HCT116 (cell line): ENCODE data around the gene PDZD8. TPM values are rescaled to one million over a fixed set of nuclear protein-coding genes. Genes with fewer than 3 reads are reported as not detected.

Source experiments
- ATAC-seq: fragments of 200-7000 bp; cut with Tn5 transposase; 2 replicates; pipeline ENCODE4 v1.9.1; 2020; ENCODE audit warnings: mild to moderate bottlenecking, moderate library complexity
- BruUV-seq: library from RNA; stranded (reverse); fragments of 400-500 nt; replicated peaks from 2 replicates; lab custom pipeline; 2021; lab: Mats Ljungman, UMichigan
- CTCF ChIA-PET: fragments of 300-600 bp; sonication (Branson Sonifier 250); formaldehyde crosslinking; loops from one replicate; lab custom pipeline; 2021; ENCODE audit warnings: antibody characterized with exemption; lab: Charles Lee
- POLR2A ChIA-PET: fragments of 300-600, 350-600 bp; sonication (Branson Sonifier 250); formaldehyde crosslinking; loops from one replicate; lab custom pipeline; 2021; ENCODE audit warnings: antibody characterized with exemption; lab: Charles Lee
- RAD21 ChIA-PET, 2 experiments: fragments of 300-600 bp; sonication (Branson Sonifier 250); formaldehyde crosslinking; loops; one replicate each; lab custom pipeline; 2023; ENCODE audit warnings: low total read pairs in 2 of 2; ENCODE audit not compliant: uncharacterized antibody in 2 of 2, unreplicated experiment in 2 of 2, low non-redundant PET in 1 of 2; lab: Charles Lee
- DNase-seq: peaks from one replicate; pipeline ENCODE4 v3.0.0-alpha.2; 2010; ENCODE audit warnings: low read depth, low spot score
- H2AFZ ChIP-seq: fragments of 200-600 bp; shearing (Covaris generic), sonication (generic); 2 replicates; pipeline ENCODE4 v1.6.1; 2017; ENCODE audit warnings: low read depth, mixed run types, mixed read lengths, antibody characterized with exemption, low read length; ENCODE audit not compliant: poor library complexity, severe bottlenecking
- H3K27ac ChIP-seq: 2 replicates; pipeline ENCODE4 v1.5.1; 2012; ENCODE audit warnings: low read depth, low read length
- H3K27me3 ChIP-seq: fragments of 200-600 bp; sonication (generic); 2 replicates; pipeline ENCODE4 v1.6.1; 2016; ENCODE audit warnings: mixed run types, low read length, mixed read lengths; ENCODE audit not compliant: insufficient read depth
- H3K36me3 ChIP-seq, 2 experiments: fragments of 200-500 bp in 1 of 2; fragments of 200-600 bp in 1 of 2; sonication (Bioruptor generic) in 1 of 2; sonication (generic) in 1 of 2; 2 replicates each; pipeline versions ENCODE4 v1.5.1 to v1.6.1; 2014 to 2016; ENCODE audit warnings: low read length in 2 of 2, inconsistent platforms in 1 of 2, mixed read lengths in 1 of 2, mixed run types in 1 of 2; ENCODE audit not compliant: insufficient read depth in 2 of 2, control insufficient read depth in 1 of 2
- H3K4me1 ChIP-seq, 2 experiments: fragments of 200-600 bp in 1 of 2; sonication (generic) in 1 of 2; 2 replicates each; pipeline versions ENCODE4 v1.5.1 to v1.6.1; 2012 to 2017; ENCODE audit warnings: low read length in 2 of 2, inconsistent platforms in 1 of 2, mild to moderate bottlenecking in 1 of 2, mixed read lengths in 1 of 2, mixed run types in 1 of 2, moderate library complexity in 1 of 2; ENCODE audit not compliant: insufficient read depth in 2 of 2, control insufficient read depth in 1 of 2
- H3K4me2 ChIP-seq: fragments of 200-600 bp; sonication (generic); 2 replicates; pipeline ENCODE4 v1.6.1; 2017; ENCODE audit warnings: mixed run types, low read length, mixed read lengths
- H3K4me3 ChIP-seq, 2 experiments: fragments of 200-600 bp in 1 of 2; sonication (generic) in 1 of 2; replicated peaks in 1 of 2; 2 replicates each; pipeline ENCODE4 v1.5.1; 2011 to 2016; ENCODE audit warnings: low read length in 2 of 2, control low read depth in 1 of 2, low read depth in 1 of 2, mild to moderate bottlenecking in 1 of 2, mixed read lengths in 1 of 2, mixed run types in 1 of 2
- H3K79me2 ChIP-seq: fragments of 200-600 bp; sonication (generic); 2 replicates; pipeline ENCODE4 v1.6.1; 2017; ENCODE audit warnings: mild to moderate bottlenecking, mixed run types, low read length, moderate library complexity, mixed read lengths; ENCODE audit not compliant: insufficient read depth
- H3K9ac ChIP-seq: fragments of 200-600 bp; sonication (generic); 2 replicates; pipeline ENCODE4 v1.6.1; 2016; ENCODE audit warnings: low read length, mixed read lengths
- H3K9me2 ChIP-seq: fragments of 200-600 bp; sonication (generic), shearing (Covaris generic); 2 replicates; pipeline ENCODE4 v1.6.1; 2017; ENCODE audit warnings: mixed run types, mild to moderate bottlenecking, moderate library complexity; ENCODE audit not compliant: insufficient read depth
- H3K9me3 ChIP-seq, 2 experiments: fragments of 200-500 bp in 1 of 2; fragments of 200-600 bp in 1 of 2; sonication (Bioruptor generic) in 1 of 2; sonication (generic) in 1 of 2; 2 replicates each; pipeline ENCODE4 v1.6.1; 2014 to 2017; ENCODE audit warnings: low read length in 2 of 2, mixed read lengths in 2 of 2, inconsistent platforms in 1 of 2, low read depth in 1 of 2, mild to moderate bottlenecking in 1 of 2, mixed run types in 1 of 2, moderate library complexity in 1 of 2; ENCODE audit not compliant: control insufficient read depth in 1 of 2, insufficient read depth in 1 of 2
- H4K20me1 ChIP-seq: fragments of 200-600 bp; sonication (generic), shearing (Covaris generic); 2 replicates; pipeline ENCODE4 v1.6.1; 2017; ENCODE audit warnings: mixed run types, mild to moderate bottlenecking, moderate library complexity; ENCODE audit not compliant: insufficient read depth
- ATF3 ChIP-seq: IDR thresholded peaks from 2 replicates; pipeline ENCODE4 v1.6.1; 2012
- CBX3 ChIP-seq: IDR thresholded peaks from 2 replicates; pipeline ENCODE4 v1.6.1; 2012; ENCODE audit warnings: low read depth
- CEBPB ChIP-seq: IDR thresholded peaks from 2 replicates; pipeline ENCODE4 v1.6.1; 2012; ENCODE audit warnings: low read depth
- ELF1 ChIP-seq: IDR thresholded peaks from 2 replicates; pipeline ENCODE4 v1.6.1; 2012; ENCODE audit warnings: low read depth, borderline replicate concordance
- EZH2 ChIP-seq: fragments of 200-600 bp; sonication (generic); IDR thresholded peaks from 2 replicates; pipeline ENCODE4 v1.6.1; 2017; ENCODE audit warnings: antibody characterized with exemption, mixed run types
- EZH2phosphoT487 ChIP-seq: fragments of 200-600 bp; IDR thresholded peaks from 2 replicates; pipeline ENCODE4 v1.6.1; 2018; ENCODE audit warnings: antibody characterized with exemption, borderline replicate concordance
- FOSL1 ChIP-seq: IDR thresholded peaks from 2 replicates; pipeline ENCODE4 v1.6.1; 2012; ENCODE audit warnings: low read depth
- JUND ChIP-seq: IDR thresholded peaks from 2 replicates; pipeline ENCODE4 v1.6.1; 2012
- MAX ChIP-seq: IDR thresholded peaks from 2 replicates; pipeline ENCODE4 v1.6.1; 2012
- POLR2A ChIP-seq: IDR thresholded peaks from 2 replicates; pipeline ENCODE4 v1.7.0; 2011; ENCODE audit warnings: borderline replicate concordance; ENCODE audit not compliant: insufficient read depth, insufficient read length; ENCODE audit errors: extremely low read depth
- POLR2AphosphoS5 ChIP-seq: IDR thresholded peaks from 2 replicates; pipeline ENCODE4 v1.6.1; 2011; ENCODE audit warnings: mild to moderate bottlenecking, low read depth, low read length, moderate library complexity
- RAD21 ChIP-seq: IDR thresholded peaks from 2 replicates; pipeline ENCODE4 v1.6.1; 2012; ENCODE audit warnings: low read depth, mild to moderate bottlenecking
- SRF ChIP-seq: IDR thresholded peaks from 2 replicates; pipeline ENCODE4 v1.6.1; 2012; ENCODE audit warnings: low read depth
- TCF7L2 ChIP-seq: IDR thresholded peaks from 2 replicates; pipeline ENCODE4 v1.7.0; 2011; ENCODE audit warnings: borderline replicate concordance, inconsistent platforms; ENCODE audit not compliant: insufficient read depth, insufficient read length; ENCODE audit errors: extremely low read depth
- ZBTB33 ChIP-seq: IDR thresholded peaks from 2 replicates; pipeline ENCODE4 v1.6.1; 2011; ENCODE audit warnings: mild to moderate bottlenecking, low read length, moderate library complexity; ENCODE audit not compliant: insufficient replicate concordance; ENCODE audit errors: extremely low read depth
- ZFX ChIP-seq: fragments of 450-650 bp; IDR thresholded peaks from 2 replicates; pipeline ENCODE4 v1.6.1; 2017
- ZNF274 ChIP-seq: fragments of 200-500 bp; sonication (Bioruptor generic); IDR thresholded peaks from 2 replicates; pipeline ENCODE4 v1.6.1; 2014; ENCODE audit warnings: mild to moderate bottlenecking, low read depth, low read length, inconsistent platforms
- intact Hi-C: fragments of 100-400 bp; cut with micrococcal nuclease; formaldehyde crosslinking; loops from 2 replicates; pipeline ENCODE4 v1.10.0; 2022
- total RNA-seq: library from RNA; stranded (reverse); gene quantifications from one replicate; pipeline ENCODE4 v1.2.1, GENCODE V29; 2021; ENCODE audit not compliant: unreplicated experiment
- TF ChIP-seq, protein P1 (sequence below), 3 experiments: fragments of 200-600 bp in 1 of 3; sonication (generic) in 1 of 3; IDR thresholded peaks in 2 of 3; conservative IDR thresholded peaks in 1 of 3; 2 replicates each; pipeline ENCODE4 v1.5.1; 2012 to 2017; ENCODE audit warnings: low read depth in 2 of 3, low read length in 2 of 3, antibody characterized with exemption in 1 of 3, borderline replicate concordance in 1 of 3, control low read depth in 1 of 3, mild to moderate bottlenecking in 1 of 3, mixed read lengths in 1 of 3, mixed run types in 1 of 3, moderate library complexity in 1 of 3; ENCODE audit not compliant: insufficient read depth in 1 of 3

Gene PDZD8
- total RNA-seq, 1 experiment from 2014 or later = 61.7 TPM

DNA sequence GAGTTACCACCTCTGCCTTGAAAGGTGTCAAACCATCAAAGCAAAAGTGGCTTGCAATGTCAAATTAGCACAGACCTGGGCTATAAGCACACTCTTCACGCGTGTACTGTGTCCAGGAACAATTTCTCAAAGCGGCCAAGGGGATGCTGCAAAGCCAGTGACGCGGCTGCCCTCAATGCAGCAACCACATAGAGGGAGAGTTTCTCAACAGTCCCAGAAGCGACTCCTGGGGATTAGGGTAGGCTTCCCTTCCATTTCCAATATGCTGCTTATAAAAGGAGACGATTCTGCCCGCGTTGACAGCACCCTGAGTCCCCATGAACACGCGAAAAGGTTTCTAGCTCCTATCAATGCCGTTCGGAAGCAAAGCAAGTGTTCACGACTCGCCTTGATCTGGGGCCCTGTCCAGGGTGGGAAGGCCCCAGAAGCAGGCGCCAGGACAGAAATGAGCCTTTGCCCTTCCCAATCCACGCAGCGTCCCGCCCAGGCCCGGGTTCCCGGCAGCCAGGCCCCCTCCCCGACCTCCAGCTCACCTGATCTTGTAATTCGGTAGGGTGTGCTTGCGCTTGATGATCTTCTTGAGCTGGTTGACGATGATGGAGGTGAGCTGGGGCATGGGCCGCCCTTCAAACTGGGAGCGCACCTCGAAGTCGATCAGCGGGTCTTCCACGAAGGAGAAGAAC is 1.3 kb downstream of the PDZD8 start:
- BruUV-seq = no TSS peak
- Histone ChIP-seq H3K4me2 (peak overlapping the region; percentile 93), H3K36me3 (no peaks in the 10 kb centered on the region), H3K79me2 (peaks cover 59% of the 10 kb centered on the region), H3K9me2 (no peaks in the 10 kb centered on the region), H3K27ac (peak overlapping the region; percentile 73), H3K4me1 (peaks cover 10 to 27% of the 10 kb centered on the region in 2 experiments; a peak in 3 of 4 replicates), H3K4me3 (peak overlapping the region; percentile 74 to 84), H2AFZ (no peak overlapping the region), H3K9me3 (no peaks in the 10 kb centered on the region), H3K9ac (peak overlapping the region; percentile 76), H3K27me3 (peaks cover 7% of the 10 kb centered on the region; the same call in 1 of the 2 replicates), H4K20me1 (peaks cover 18% of the 10 kb centered on the region; the same call in 1 of the 2 replicates)
- POLR2A ChIA-PET = interaction anchor here (0.7 to 1.7 kb wide), 4 partner anchors 11 to 21 kb away, joined by 3 to 9 read pairs (median 3); no protein-coding TSS in a partner anchor
- RAD21 ChIA-PET = no interaction called here
- DNase-seq = no peak
- no peak for ATAC-seq
- TF ChIP-seq ZNF274 (no peak), ZFX (no peak), MAX (no peak), POLR2A (no peak), CEBPB (no peak), SRF (no peak), CBX3 (no peak), POLR2AphosphoS5 (no peak), ZBTB33 (no peak), EZH2 (no peak), JUND (no peak), ELF1 (no peak), EZH2phosphoT487 (no peak), RAD21 (no peak), FOSL1 (no peak), ATF3 (no peak), TCF7L2 (no peak)
- TF ChIP-seq, protein P1, sequence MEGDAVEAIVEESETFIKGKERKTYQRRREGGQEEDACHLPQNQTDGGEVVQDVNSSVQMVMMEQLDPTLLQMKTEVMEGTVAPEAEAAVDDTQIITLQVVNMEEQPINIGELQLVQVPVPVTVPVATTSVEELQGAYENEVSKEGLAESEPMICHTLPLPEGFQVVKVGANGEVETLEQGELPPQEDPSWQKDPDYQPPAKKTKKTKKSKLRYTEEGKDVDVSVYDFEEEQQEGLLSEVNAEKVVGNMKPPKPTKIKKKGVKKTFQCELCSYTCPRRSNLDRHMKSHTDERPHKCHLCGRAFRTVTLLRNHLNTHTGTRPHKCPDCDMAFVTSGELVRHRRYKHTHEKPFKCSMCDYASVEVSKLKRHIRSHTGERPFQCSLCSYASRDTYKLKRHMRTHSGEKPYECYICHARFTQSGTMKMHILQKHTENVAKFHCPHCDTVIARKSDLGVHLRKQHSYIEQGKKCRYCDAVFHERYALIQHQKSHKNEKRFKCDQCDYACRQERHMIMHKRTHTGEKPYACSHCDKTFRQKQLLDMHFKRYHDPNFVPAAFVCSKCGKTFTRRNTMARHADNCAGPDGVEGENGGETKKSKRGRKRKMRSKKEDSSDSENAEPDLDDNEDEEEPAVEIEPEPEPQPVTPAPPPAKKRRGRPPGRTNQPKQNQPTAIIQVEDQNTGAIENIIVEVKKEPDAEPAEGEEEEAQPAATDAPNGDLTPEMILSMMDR (IDR thresholded peaks at IDR 0.05 in 2 of 3, conservative IDR thresholded peaks at IDR 0.05 in 1 of 3; ENCODE audit: borderline replicate concordance in 1 of 3, insufficient read depth in 1 of 3, low read depth in 2 of 3, low read length in 2 of 3) = no peak
- CTCF ChIA-PET = interaction anchor here (1.3 kb wide), 2 partner anchors 55 to 69 kb away, joined by 5 to 6 read pairs; no protein-coding TSS in a partner anchor
- intact Hi-C loops = no loop called here
